Ammon's horn (tissue), 1 donor: ENCODE results near the gene ANTXR2.

ENCODE experiments used
- DNase-seq: peaks from one replicate; pipeline ENCODE4 v3.0.0-alpha.2; 2016; ENCODE audit warnings: low spot score

The ANTXR2 gene

GRCh38 chr4:80092088-80092487 is 19.1 kb upstream of the ANTXR2 start:
- no peak for DNase-seq

- DNase-seq: no peak
Observed at GRCh38 chr4:80091688-80092087, 18.7 kb upstream of the ANTXR2 start.

- DNase-seq: no peak
Observed at GRCh38 chr4:80091184-80091583, 18.2 kb upstream of the ANTXR2 start.

- no peak for DNase-seq
Observed at GRCh38 chr4:80090090-80090489, 17.1 kb upstream of the ANTXR2 start.

GRCh38 chr4:80088471-80088870 is 15.4 kb upstream of the ANTXR2 start:
- DNase-seq: no peak

GRCh38 chr4:80086296-80086695 is 13.3 kb upstream of the ANTXR2 start:
- no peak for DNase-seq

GRCh38 chr4:80085081-80085480 is 12.1 kb upstream of the ANTXR2 start:
- DNase-seq: no peak

GRCh38 chr4:80082693-80083092 is 9.7 kb upstream of the ANTXR2 start:
- no peak for DNase-seq

- no peak for DNase-seq
Observed at GRCh38 chr4:80081566-80081965, 8.5 kb upstream of the ANTXR2 start.

- no peak for DNase-seq
Observed at GRCh38 chr4:80079255-80079923, 6.4 kb upstream of the ANTXR2 start.

GRCh38 chr4:80078346-80079092 is 5.5 kb upstream of the ANTXR2 start:
- no peak for DNase-seq

GRCh38 chr4:80077639-80078038 is 4.6 kb upstream of the ANTXR2 start:
- no peak for DNase-seq

- no peak for DNase-seq
Observed at GRCh38 chr4:80076681-80077080, 3.7 kb upstream of the ANTXR2 start.

GRCh38 chr4:80075995-80076675 is 3.1 kb upstream of the ANTXR2 start:
- DNase-seq: no peak

GRCh38 chr4:80074651-80075050 is 1.6 kb upstream of the ANTXR2 start:
- no peak for DNase-seq

GRCh38 chr4:80074069-80074468 is 1.0 kb upstream of the ANTXR2 start:
- no peak for DNase-seq

GRCh38 chr4:80073473-80074008 is 512 bp upstream of the ANTXR2 start:
- no peak for DNase-seq

- DNase-seq: peak; percentile 24
Observed at GRCh38 chr4:80072228-80072743, 743 bp downstream of the ANTXR2 start.

- no peak for DNase-seq
Observed at GRCh38 chr4:80071604-80072227, 1.3 kb downstream of the ANTXR2 start.

GRCh38 chr4:80070880-80071603 is 2.0 kb downstream of the ANTXR2 start:
- DNase-seq: no peak
